ENCODE measurements around the gene KNCN.

Gene KNCN

GRCh38 chr1:46508757-46509156 lies 42.7 kb downstream of the KNCN start:
- no peaks in the 10 kb centered on the region for H3K9me3 ChIP-seq (ENCODE audit: insufficient read depth, low read depth, low read length)
- H3K4me3 ChIP-seq (ENCODE audit: low read length), result no peak overlapping the region
- H3K27ac ChIP-seq (ENCODE audit: low read length), result no peak overlapping the region
- H3K4me1 ChIP-seq (ENCODE audit: insufficient read depth, low read length), result no peaks in the 10 kb centered on the region; the same call in 1 of the 2 replicates
- H3K27me3 ChIP-seq (ENCODE audit: insufficient read depth, low read length), result peaks cover 25% of the 10 kb centered on the region
- H3K9ac ChIP-seq (ENCODE audit: low read depth, low read length), result no peak overlapping the region
- H3K36me3 ChIP-seq (ENCODE audit: insufficient read depth, low read depth, low read length), result no peaks in the 10 kb centered on the region

GRCh38 chr1:46506470-46507219 lies 44.8 kb downstream of the KNCN start:
- Histone ChIP-seq H3K9me3 (ENCODE audit: insufficient read depth, low read depth, low read length) (no peaks in the 10 kb centered on the region), H3K27ac (ENCODE audit: low read length) (no peak overlapping the region), H3K4me1 (ENCODE audit: insufficient read depth, low read length) (no peaks in the 10 kb centered on the region; the same call in 1 of the 2 replicates), H3K36me3 (ENCODE audit: insufficient read depth, low read depth, low read length) (no peaks in the 10 kb centered on the region), H3K27me3 (ENCODE audit: insufficient read depth, low read length) (peaks cover 30% of the 10 kb centered on the region), H3K4me3 (ENCODE audit: low read length) (no peak overlapping the region), H3K9ac (ENCODE audit: low read depth, low read length) (no peak overlapping the region)

- H3K27me3 ChIP-seq (ENCODE audit: insufficient read depth, low read length), result peaks cover 45% of the 10 kb centered on the region
- H3K4me1 ChIP-seq (ENCODE audit: insufficient read depth, low read length), result peaks cover 5% of the 10 kb centered on the region; the same call in 1 of the 2 replicates
- H3K9me3 ChIP-seq (ENCODE audit: insufficient read depth, low read depth, low read length), result no peaks in the 10 kb centered on the region
- H3K27ac ChIP-seq (ENCODE audit: low read length), result no peak overlapping the region
- H3K36me3 ChIP-seq (ENCODE audit: insufficient read depth, low read depth, low read length), result no peaks in the 10 kb centered on the region
- no peak overlapping the region for H3K9ac ChIP-seq (ENCODE audit: low read depth, low read length)
- no peak overlapping the region for H3K4me3 ChIP-seq (ENCODE audit: low read length)
These were observed 48.0 kb downstream of the KNCN start for GRCh38 chr1:46503421-46503820.

GRCh38 chr1:46501528-46501927 lies 49.9 kb downstream of the KNCN start:
- Histone ChIP-seq H3K36me3 (ENCODE audit: insufficient read depth, low read depth, low read length) (no peaks in the 10 kb centered on the region), H3K9me3 (ENCODE audit: insufficient read depth, low read depth, low read length) (no peaks in the 10 kb centered on the region), H3K9ac (ENCODE audit: low read depth, low read length) (no peak overlapping the region), H3K4me1 (ENCODE audit: insufficient read depth, low read length) (peaks cover 5% of the 10 kb centered on the region; the same call in 1 of the 2 replicates), H3K4me3 (ENCODE audit: low read length) (no peak overlapping the region), H3K27ac (ENCODE audit: low read length) (no peak overlapping the region), H3K27me3 (ENCODE audit: insufficient read depth, low read length) (peaks cover 64% of the 10 kb centered on the region)

- Histone ChIP-seq H3K27me3 (ENCODE audit: insufficient read depth, low read length) (peaks cover 91% of the 10 kb centered on the region), H3K27ac (ENCODE audit: low read length) (no peak overlapping the region), H3K9ac (ENCODE audit: low read depth, low read length) (no peak overlapping the region), H3K4me1 (ENCODE audit: insufficient read depth, low read length) (peaks cover 6% of the 10 kb centered on the region; the same call in 1 of the 2 replicates), H3K36me3 (ENCODE audit: insufficient read depth, low read depth, low read length) (no peaks in the 10 kb centered on the region), H3K4me3 (ENCODE audit: low read length) (no peak overlapping the region), H3K9me3 (ENCODE audit: insufficient read depth, low read depth, low read length) (no peaks in the 10 kb centered on the region)
These were observed 53.8 kb downstream of the KNCN start for GRCh38 chr1:46497665-46498064.

- no peak overlapping the region for H3K27ac ChIP-seq (ENCODE audit: low read length)
- peaks cover 11% of the 10 kb centered on the region for H3K4me1 ChIP-seq (ENCODE audit: insufficient read depth, low read length)
- H3K36me3 ChIP-seq (ENCODE audit: insufficient read depth, low read depth, low read length), result no peaks in the 10 kb centered on the region
- H3K9ac ChIP-seq (ENCODE audit: low read depth, low read length), result no peak overlapping the region
- peaks cover 92% of the 10 kb centered on the region for H3K27me3 ChIP-seq (ENCODE audit: insufficient read depth, low read length)
- no peaks in the 10 kb centered on the region; the same call in 1 of the 2 replicates for H3K9me3 ChIP-seq (ENCODE audit: insufficient read depth, low read depth, low read length)
- H3K4me3 ChIP-seq (ENCODE audit: low read length), result no peak overlapping the region
These were observed 54.4 kb downstream of the KNCN start for GRCh38 chr1:46497020-46497419.

- Histone ChIP-seq H3K9me3 (ENCODE audit: insufficient read depth, low read depth, low read length) (peaks cover 3% of the 10 kb centered on the region; the same call in 1 of the 2 replicates), H3K27ac (ENCODE audit: low read length) (no peak overlapping the region), H3K4me1 (ENCODE audit: insufficient read depth, low read length) (peaks cover 11% of the 10 kb centered on the region), H3K4me3 (ENCODE audit: low read length) (no peak overlapping the region), H3K27me3 (ENCODE audit: insufficient read depth, low read length) (peaks cover 92% of the 10 kb centered on the region), H3K36me3 (ENCODE audit: insufficient read depth, low read depth, low read length) (no peaks in the 10 kb centered on the region), H3K9ac (ENCODE audit: low read depth, low read length) (no peak overlapping the region)
These were observed 54.9 kb downstream of the KNCN start for GRCh38 chr1:46496505-46496904.

GRCh38 chr1:46495778-46496177 lies 55.7 kb downstream of the KNCN start:
- Histone ChIP-seq H3K9me3 (ENCODE audit: insufficient read depth, low read depth, low read length) (peaks cover 4% of the 10 kb centered on the region; the same call in 1 of the 2 replicates), H3K4me3 (ENCODE audit: low read length) (no peak overlapping the region), H3K27ac (ENCODE audit: low read length) (no peak overlapping the region), H3K4me1 (ENCODE audit: insufficient read depth, low read length) (peaks cover 11% of the 10 kb centered on the region), H3K36me3 (ENCODE audit: insufficient read depth, low read depth, low read length) (no peaks in the 10 kb centered on the region), H3K9ac (ENCODE audit: low read depth, low read length) (no peak overlapping the region), H3K27me3 (ENCODE audit: insufficient read depth, low read length) (peaks cover 96% of the 10 kb centered on the region)
